GM12873 (cell line): ENCODE measurements around the gene XRCC5.

Source experiments
- TF ChIP-seq, protein P1 (sequence below): IDR thresholded peaks from 2 replicates; pipeline ENCODE4 v1.5.1; 2012; ENCODE audit warnings: low read depth, mild to moderate bottlenecking, moderate library complexity, low read length, control low read depth; ENCODE audit not compliant: insufficient read depth; ENCODE audit errors: missing control alignments

Gene XRCC5

DNA sequence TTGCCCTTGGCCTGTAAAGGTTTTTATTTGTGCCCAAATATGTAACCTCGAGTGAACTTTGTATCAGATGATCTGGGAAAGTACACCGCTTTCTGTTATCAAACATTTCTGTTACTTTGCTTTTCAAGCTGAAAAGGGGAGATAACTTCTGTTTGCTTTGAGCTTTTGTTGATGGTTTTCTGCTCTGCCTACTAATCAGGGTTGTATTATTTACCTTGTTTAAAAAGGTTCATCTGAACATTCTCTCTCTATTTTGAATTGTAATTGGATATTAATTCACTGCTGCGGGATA, 79.4 kb downstream of the XRCC5 start:
- TF ChIP-seq, protein P1, sequence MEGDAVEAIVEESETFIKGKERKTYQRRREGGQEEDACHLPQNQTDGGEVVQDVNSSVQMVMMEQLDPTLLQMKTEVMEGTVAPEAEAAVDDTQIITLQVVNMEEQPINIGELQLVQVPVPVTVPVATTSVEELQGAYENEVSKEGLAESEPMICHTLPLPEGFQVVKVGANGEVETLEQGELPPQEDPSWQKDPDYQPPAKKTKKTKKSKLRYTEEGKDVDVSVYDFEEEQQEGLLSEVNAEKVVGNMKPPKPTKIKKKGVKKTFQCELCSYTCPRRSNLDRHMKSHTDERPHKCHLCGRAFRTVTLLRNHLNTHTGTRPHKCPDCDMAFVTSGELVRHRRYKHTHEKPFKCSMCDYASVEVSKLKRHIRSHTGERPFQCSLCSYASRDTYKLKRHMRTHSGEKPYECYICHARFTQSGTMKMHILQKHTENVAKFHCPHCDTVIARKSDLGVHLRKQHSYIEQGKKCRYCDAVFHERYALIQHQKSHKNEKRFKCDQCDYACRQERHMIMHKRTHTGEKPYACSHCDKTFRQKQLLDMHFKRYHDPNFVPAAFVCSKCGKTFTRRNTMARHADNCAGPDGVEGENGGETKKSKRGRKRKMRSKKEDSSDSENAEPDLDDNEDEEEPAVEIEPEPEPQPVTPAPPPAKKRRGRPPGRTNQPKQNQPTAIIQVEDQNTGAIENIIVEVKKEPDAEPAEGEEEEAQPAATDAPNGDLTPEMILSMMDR = no peak

DNA sequence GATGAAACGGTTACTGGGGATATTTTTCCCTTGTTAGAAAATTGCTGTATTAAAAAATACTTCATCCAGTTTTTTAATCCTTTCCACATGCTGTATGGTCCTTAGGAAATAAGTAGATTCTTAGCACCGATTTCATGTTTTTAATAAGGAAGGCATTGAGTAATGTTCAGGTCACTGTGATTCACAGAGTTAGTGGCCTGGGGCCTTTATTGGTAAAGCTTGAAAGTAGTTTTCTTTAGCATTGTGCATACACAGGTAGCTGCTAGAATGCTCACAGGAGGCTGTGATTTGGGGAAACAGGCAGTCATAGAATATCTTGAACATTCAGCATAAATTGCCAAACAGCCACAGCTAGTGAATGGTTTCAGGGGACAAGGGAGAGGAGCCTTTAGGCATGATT, 79.8 kb downstream of the XRCC5 start:
- TF ChIP-seq, protein P1 = no peak

DNA sequence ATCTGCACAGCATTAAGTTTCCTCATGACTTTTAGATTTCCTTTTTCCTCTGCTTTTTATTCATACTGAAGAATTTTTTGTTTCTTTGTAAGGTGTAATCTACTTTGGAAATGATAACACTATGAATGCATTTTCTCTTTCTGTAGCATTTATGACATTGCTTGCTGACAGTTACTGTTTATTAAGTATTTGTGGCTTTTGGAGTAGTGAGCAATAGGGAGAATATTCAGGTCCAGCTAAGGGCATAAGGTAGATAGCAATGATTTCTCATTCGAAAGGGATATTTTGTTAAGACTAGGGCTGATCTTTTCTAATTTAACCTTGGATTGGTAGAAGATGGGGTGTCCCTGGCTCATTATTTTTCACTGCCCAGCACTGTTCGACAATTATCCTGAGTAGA, 80.3 kb downstream of the XRCC5 start:
- TF ChIP-seq, protein P1 = no peak

DNA sequence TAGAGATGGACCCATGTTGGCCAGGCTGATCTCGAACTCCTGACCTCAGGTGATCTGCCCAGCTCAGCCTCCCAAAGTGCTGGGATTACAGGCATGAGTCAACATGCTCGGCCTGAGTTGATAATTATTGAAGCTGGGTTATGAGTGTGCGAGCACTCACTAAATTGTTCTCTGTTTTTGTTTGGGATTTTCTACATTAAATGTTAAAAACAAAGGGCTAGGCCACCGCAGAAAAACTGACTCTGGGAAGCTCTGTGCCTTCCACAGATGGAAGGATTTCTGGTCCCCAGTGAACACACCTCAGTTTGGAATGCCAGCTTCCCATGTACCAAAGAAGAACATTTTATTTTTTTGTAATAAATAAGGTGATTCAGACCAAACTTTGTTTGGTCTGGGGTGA, 83.0 kb downstream of the XRCC5 start:
- TF ChIP-seq, protein P1 = no peak

DNA sequence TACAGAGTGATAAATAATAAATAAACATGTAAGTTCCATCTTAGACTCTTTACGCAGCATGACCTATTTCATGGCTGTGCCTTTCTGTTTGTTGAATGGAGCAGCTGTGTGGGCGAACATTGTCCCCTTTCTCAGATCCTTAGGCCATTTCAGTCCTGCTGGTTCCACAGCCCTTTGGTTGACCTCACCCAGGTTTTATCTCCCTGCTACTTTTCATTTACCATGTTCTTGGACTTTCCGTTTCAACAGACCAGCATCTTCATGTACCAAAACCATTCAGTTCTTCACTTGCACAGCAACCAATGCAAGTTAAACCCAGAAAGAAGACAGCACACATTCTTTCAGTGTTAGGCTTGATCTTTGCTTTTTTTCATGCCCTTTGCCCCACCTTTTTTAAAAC, 83.8 kb downstream of the XRCC5 start:
- TF ChIP-seq, protein P1 = no peak

DNA sequence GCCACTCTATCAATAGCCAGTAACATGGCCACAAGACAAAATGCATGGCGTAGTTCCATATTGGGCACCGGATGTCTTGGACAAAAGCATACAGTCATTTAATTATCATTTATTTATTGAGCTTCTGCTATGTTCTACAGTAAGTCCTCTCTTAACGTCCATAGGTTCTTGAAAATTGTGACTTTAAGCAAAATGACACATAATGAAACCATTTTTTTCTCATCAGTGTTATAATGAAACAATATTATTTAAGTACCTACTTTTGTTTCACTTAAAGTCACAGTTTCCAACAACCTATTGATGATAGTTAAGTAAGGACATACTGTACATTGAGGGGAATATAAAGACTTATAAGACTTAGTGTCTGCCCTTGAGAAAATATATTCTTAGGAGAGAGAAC, 84.9 kb downstream of the XRCC5 start:
- TF ChIP-seq, protein P1 = no peak

DNA sequence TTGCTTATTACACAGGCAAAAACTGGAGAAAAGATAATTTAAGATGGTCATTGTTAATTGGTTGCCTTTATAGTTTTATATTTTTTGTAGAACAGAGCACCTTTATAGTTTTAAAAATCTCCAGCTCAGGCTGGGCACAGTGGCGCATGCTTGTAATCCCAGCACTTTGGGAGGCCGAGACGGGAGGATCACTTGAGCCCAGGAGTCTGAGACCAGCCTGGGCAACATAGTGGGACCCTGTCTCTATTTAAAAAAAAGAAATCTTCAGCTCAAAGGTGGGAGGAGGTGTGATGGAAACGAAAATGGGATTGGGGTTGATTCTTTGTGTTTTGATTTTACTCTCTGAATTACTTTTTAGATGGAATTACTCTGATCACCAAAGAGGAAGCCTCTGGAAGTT, 85.4 kb downstream of the XRCC5 start:
- TF ChIP-seq, protein P1 = no peak

DNA sequence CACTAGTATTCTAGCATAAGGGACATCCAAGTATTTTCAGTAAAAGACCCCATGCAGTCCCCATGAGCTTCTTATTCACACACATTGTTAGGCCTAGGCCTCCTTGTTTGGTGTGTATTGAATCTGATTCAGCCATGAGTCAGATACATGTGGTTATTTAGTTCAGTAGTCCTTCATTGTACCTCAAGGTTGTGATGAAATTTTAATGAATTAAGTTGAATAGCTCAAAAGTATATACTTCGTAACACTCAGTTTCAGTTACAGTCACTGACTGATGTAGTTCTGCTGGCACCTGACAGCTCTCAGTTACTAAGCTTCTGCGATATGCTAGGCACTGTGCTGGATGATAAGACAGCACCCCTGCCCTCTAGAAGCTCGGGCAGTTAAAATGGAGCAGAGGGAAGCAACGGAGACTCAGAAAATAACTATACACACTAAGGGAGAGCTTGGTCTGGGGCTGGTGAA, 86.4 kb downstream of the XRCC5 start:
- TF ChIP-seq, protein P1 = no peak
